Measurements from ENCODE around the gene LDAH. TPM values are rescaled to one million over a fixed set of nuclear protein-coding genes. Genes with fewer than 3 reads are reported as not detected.
A peak's percentile ranks its signal among the peaks of the same experiment; 100 is the strongest.

Gene LDAH
- total and polyA plus RNA-seq, 2 donors (not counting 1 experiment from before 2014, with no cell fraction given), result 9.0 to 31.3 TPM

DNA sequence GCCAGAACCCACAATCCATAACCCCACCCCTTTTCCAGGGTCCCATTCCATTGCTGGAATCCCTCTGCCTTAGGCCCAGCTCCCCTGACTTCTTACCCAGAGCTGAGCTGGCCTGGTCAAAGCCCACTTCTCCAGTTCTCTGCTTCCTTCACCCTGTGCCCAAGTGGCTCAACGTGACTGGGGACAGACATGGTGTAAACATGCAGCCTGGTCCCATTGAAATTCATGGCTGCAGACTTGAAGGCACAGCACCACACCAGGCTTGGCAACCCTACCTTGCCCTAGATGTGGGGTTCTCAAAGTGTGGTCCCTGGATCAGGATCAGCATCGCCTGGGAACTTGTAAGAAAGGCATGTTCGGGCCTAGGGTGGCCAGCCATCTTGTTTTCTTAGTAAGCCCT, 175.7 kb downstream of the LDAH start:
- Mint-ChIP-seq H3K4me1 (peaks cover 53% of the 10 kb centered on the region), H3K4me3 (no peak overlapping the region), H3K9me3 (ENCODE audit: insufficient read depth) (no peaks in the 10 kb centered on the region), H3K27ac (peak overlapping the region; percentile 10), H3K27me3 (no peaks in the 10 kb centered on the region)
- no peaks in the 10 kb centered on the region for H3K27me3 ChIP-seq (replicated peaks in 1 of 4; ENCODE audit: control extremely low read depth in 1 of 4, control insufficient read depth in 3 of 4, insufficient read depth in 4 of 4, low read length in 3 of 4)
- ChIA-PET POLR2A (interaction anchor here (1.0 kb wide), 1 partner anchor 203 kb away, joined by 16 read pairs; no protein-coding TSS in a partner anchor), CTCF (interaction anchor here (1.7 to 9.9 kb wide), 5 partner anchors 17 to 236 kb away, joined by 9 to 139 read pairs (median 59); partner anchors contain the start of genes GDF7 and RHOB)
- H2AFZ ChIP-seq (ENCODE audit: insufficient read depth, low read depth, low read length, poor library complexity, severe bottlenecking), result peak overlapping the region; percentile 35
- no peak overlapping the region for H3K4me3 ChIP-seq (ENCODE audit: control extremely low read depth in 1 of 5, extremely low read depth in 1 of 5, insufficient read depth in 1 of 5, low read depth in 2 of 5, low read length in 4 of 5)
- no peak overlapping the region for H3K9ac ChIP-seq (ENCODE audit: low read length)
- DNase-seq, result no peak
- peaks cover 14% of the 10 kb centered on the region for H4K20me1 ChIP-seq (ENCODE audit: control insufficient read depth, insufficient read depth, low read length, poor library complexity, severe bottlenecking)
- no peak for ATAC-seq (ENCODE audit: low read depth)
- intact Hi-C loops (cut with micrococcal nuclease), result no loop called here
- peaks cover 41 to 54% of the 10 kb centered on the region in 2 donors for H3K4me1 ChIP-seq (ENCODE audit: control insufficient read depth in 2 of 2, insufficient read depth in 2 of 2, low read length in 2 of 2)
- H3K79me2 ChIP-seq (ENCODE audit: control insufficient read depth, insufficient read depth, low read length), result peaks cover 45% of the 10 kb centered on the region
- 100% methylated on average over 1 of the region's 3 CpGs for WGBS (ENCODE audit: insufficient coverage)
- peak overlapping the region; percentile 51 for H3K4me2 ChIP-seq (replicated peaks; ENCODE audit: low read depth, low read length, poor library complexity, severe bottlenecking)
- H3K9me3 ChIP-seq (ENCODE audit: control extremely low read depth in 1 of 3, control insufficient read depth in 2 of 3, insufficient read depth in 1 of 3, low read length in 2 of 3), result peaks cover 0 to 2% (median 0%) of the 10 kb centered on the region in 3 donors
- no peak overlapping the region for H3K27ac ChIP-seq (ENCODE audit: low read length in 2 of 2)
- TF ChIP-seq, protein P1, sequence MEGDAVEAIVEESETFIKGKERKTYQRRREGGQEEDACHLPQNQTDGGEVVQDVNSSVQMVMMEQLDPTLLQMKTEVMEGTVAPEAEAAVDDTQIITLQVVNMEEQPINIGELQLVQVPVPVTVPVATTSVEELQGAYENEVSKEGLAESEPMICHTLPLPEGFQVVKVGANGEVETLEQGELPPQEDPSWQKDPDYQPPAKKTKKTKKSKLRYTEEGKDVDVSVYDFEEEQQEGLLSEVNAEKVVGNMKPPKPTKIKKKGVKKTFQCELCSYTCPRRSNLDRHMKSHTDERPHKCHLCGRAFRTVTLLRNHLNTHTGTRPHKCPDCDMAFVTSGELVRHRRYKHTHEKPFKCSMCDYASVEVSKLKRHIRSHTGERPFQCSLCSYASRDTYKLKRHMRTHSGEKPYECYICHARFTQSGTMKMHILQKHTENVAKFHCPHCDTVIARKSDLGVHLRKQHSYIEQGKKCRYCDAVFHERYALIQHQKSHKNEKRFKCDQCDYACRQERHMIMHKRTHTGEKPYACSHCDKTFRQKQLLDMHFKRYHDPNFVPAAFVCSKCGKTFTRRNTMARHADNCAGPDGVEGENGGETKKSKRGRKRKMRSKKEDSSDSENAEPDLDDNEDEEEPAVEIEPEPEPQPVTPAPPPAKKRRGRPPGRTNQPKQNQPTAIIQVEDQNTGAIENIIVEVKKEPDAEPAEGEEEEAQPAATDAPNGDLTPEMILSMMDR (IDR thresholded peaks at IDR 0.05), result no peak
- no peak for TF ChIP-seq EZH2 (IDR thresholded peaks at IDR 0.05; ENCODE audit: borderline replicate concordance, insufficient read depth, low read depth, low read length, poor library complexity, severe bottlenecking)
- peaks cover 0 to 23% of the 10 kb centered on the region in 2 experiments for H3K36me3 ChIP-seq (replicated peaks in 1 of 2; ENCODE audit: control extremely low read depth in 1 of 2, control insufficient read depth in 1 of 2, extremely low read depth in 1 of 2, insufficient read depth in 2 of 2, low read length in 1 of 2)

GRCh38 chr2:20646446-20646845, 176.5 kb downstream of the LDAH start:
- Mint-ChIP-seq H3K27ac (no peak overlapping the region), H3K4me1 (peaks cover 47% of the 10 kb centered on the region), H3K27me3 (no peaks in the 10 kb centered on the region), H3K4me3 (no peak overlapping the region), H3K9me3 (ENCODE audit: insufficient read depth) (no peaks in the 10 kb centered on the region)
- DNase-seq (no peak), ATAC-seq (ENCODE audit: low read depth) (no peak)
- no peak overlapping the region for H3K27ac ChIP-seq (ENCODE audit: low read length in 2 of 2)
- intact Hi-C loops (cut with micrococcal nuclease), result no loop called here
- no peak overlapping the region for H2AFZ ChIP-seq (ENCODE audit: insufficient read depth, low read depth, low read length, poor library complexity, severe bottlenecking)
- no peak for TF ChIP-seq EZH2 (IDR thresholded peaks at IDR 0.05; ENCODE audit: borderline replicate concordance, insufficient read depth, low read depth, low read length, poor library complexity, severe bottlenecking)
- TF ChIP-seq, protein P1 (IDR thresholded peaks at IDR 0.05), result no peak
- H3K4me1 ChIP-seq (ENCODE audit: control insufficient read depth in 2 of 2, insufficient read depth in 2 of 2, low read length in 2 of 2), result peaks cover 38 to 50% of the 10 kb centered on the region in 2 donors
- peaks cover 0 to 30% of the 10 kb centered on the region in 2 experiments for H3K36me3 ChIP-seq (replicated peaks in 1 of 2; ENCODE audit: control extremely low read depth in 1 of 2, control insufficient read depth in 1 of 2, extremely low read depth in 1 of 2, insufficient read depth in 2 of 2, low read length in 1 of 2)
- H3K9ac ChIP-seq (ENCODE audit: low read length), result no peak overlapping the region
- no peak overlapping the region for H3K4me3 ChIP-seq (ENCODE audit: control extremely low read depth in 1 of 5, extremely low read depth in 1 of 5, insufficient read depth in 1 of 5, low read depth in 2 of 5, low read length in 4 of 5)
- WGBS (ENCODE audit: insufficient coverage), result 90% methylated on average over 20 of the region's 20 CpGs
- peaks cover 53% of the 10 kb centered on the region for H3K79me2 ChIP-seq (ENCODE audit: control insufficient read depth, insufficient read depth, low read length)
- H3K27me3 ChIP-seq (replicated peaks in 1 of 4; ENCODE audit: control extremely low read depth in 1 of 4, control insufficient read depth in 3 of 4, insufficient read depth in 4 of 4, low read length in 3 of 4), result no peaks in the 10 kb centered on the region
- peaks cover 22% of the 10 kb centered on the region for H4K20me1 ChIP-seq (ENCODE audit: control insufficient read depth, insufficient read depth, low read length, poor library complexity, severe bottlenecking)
- H3K4me2 ChIP-seq (replicated peaks; ENCODE audit: low read depth, low read length, poor library complexity, severe bottlenecking), result no peak overlapping the region
- ChIA-PET POLR2A (no interaction called here), CTCF (interaction anchor here (5.6 kb wide), 1 partner anchor 198 kb away, joined by 63 read pairs; the partner anchor contains the start of gene RHOB)
- H3K9me3 ChIP-seq (ENCODE audit: control extremely low read depth in 1 of 3, control insufficient read depth in 2 of 3, insufficient read depth in 1 of 3, low read length in 2 of 3), result peaks cover 0 to 2% (median 0%) of the 10 kb centered on the region in 3 donors
